Aorta (tissue), 5 donors: ENCODE results near the gene TRIM50. TPM values are rescaled to one million over a fixed set of nuclear protein-coding genes. Genes with fewer than 3 reads are reported as not detected.
"Not testable (repeated sequence)": the region's sequence is repeated elsewhere in the genome, so short reads cannot be mapped to it uniquely, and the experiment has no call there.

Experiments used
- ATAC-seq: fragments of 200-7000 bp; cut with Tn5 transposase; one replicate; pipeline ENCODE4 v1.9.1; 2022; ENCODE audit warnings: moderate library complexity; ENCODE audit not compliant: low FRiP score
- DNase-seq, 2 donors: peaks; one replicate each; pipeline ENCODE4 v3.0.0-alpha.2; 2020
- H3K27ac ChIP-seq, 2 donors: one replicate each; pipeline ENCODE4 v1.5.1; 2013; ENCODE audit warnings: low read length in 2 of 2, mild to moderate bottlenecking in 2 of 2, moderate library complexity in 2 of 2, control low read depth in 1 of 2, inconsistent platforms in 1 of 2, low read depth in 1 of 2
- H3K27me3 ChIP-seq, 2 donors: one replicate each; pipeline ENCODE4 v1.6.1; 2013; ENCODE audit warnings: control low read depth in 1 of 2, low read length in 1 of 2, mild to moderate bottlenecking in 1 of 2, moderate library complexity in 1 of 2; ENCODE audit not compliant: insufficient read depth in 2 of 2, control insufficient read depth in 1 of 2
- H3K36me3 ChIP-seq, 2 donors: one replicate each; pipeline ENCODE4 v1.6.1; 2013; ENCODE audit warnings: control low read depth in 1 of 2, low read length in 1 of 2, mild to moderate bottlenecking in 1 of 2; ENCODE audit not compliant: insufficient read depth in 2 of 2, control insufficient read depth in 1 of 2
- H3K4me1 ChIP-seq, 2 donors: one replicate each; pipeline ENCODE4 v1.6.1; 2013; ENCODE audit warnings: low read length in 2 of 2, control low read depth in 1 of 2, mild to moderate bottlenecking in 1 of 2, moderate library complexity in 1 of 2; ENCODE audit not compliant: insufficient read depth in 2 of 2, control insufficient read depth in 1 of 2
- H3K4me3 ChIP-seq, 2 donors: one replicate each; pipeline ENCODE4 v1.5.1; 2013; ENCODE audit warnings: low read length in 2 of 2, control low read depth in 1 of 2, mild to moderate bottlenecking in 1 of 2
- H3K9me3 ChIP-seq: one replicate; pipeline ENCODE4 v1.6.1; 2013; ENCODE audit warnings: mild to moderate bottlenecking, low read length; ENCODE audit not compliant: control insufficient read depth
- WGBS, 2 donors: extraction: QIAGEN DNeasy Blood & Tissue Kit; methylation state at CpG; one replicate each; pipeline ENCODE4 v1.1.7; 2013; 5-methylcytosine and 5-hydroxymethylcytosine counted together
- intact Hi-C, 2 donors: fragments of 100-400 bp; cut with DNase I; formaldehyde crosslinking; loops; one replicate each; pipeline versions ENCODE4 v1.14.2 to v1.15.0; 2022
- polyA plus RNA-seq, 2 donors: library from polyadenylated mRNA; stranded (reverse); fragments of 200-250 nt; gene quantifications; one replicate each; pipeline ENCODE4 v1.2.3, GENCODE V29; 2013
- total RNA-seq, 2 donors: library from RNA; stranded (reverse); fragmentation: NEBNext Ultra II Directional; extraction: Animal tissue kit (Norgen Biotek cat#: 25700); gene quantifications; one replicate each; pipeline ENCODE4 v1.2.1, GENCODE V29; 2021
- donor health status: healthy with polysubstance abuse.
- donor health status: Bipolar disorder and iron deficiency.
- donor health status: DM: no; HTN: no; CAD: no.
- donor health status: DM: no; HTN: no; CAD: no.
- donor health status: DM: yes; HTN: yes; CAD: no.

The TRIM50 gene
- total and polyA plus RNA-seq, 4 donors: 0.38 to 2.2 TPM; not detected in 2

DNA sequence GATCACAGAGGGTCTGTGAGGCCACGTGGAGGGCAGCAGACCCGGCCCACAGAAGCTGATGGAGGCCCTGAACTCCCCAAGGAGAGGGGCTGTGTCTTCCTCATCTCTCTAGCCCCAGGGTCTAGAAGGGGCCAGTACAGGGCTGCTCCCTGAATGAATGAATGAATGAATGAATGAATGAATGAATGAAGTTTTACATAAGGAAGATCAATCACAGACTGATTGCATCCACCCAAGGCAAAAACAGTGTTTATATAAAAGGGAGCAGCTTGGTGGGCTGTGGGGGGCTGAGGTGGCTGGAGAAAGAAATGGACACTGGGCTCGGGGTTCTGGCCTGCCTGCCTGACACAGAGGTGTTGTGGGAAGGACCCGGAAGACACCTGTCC, 14.4 kb downstream of the TRIM50 start:
- no peaks in the 10 kb centered on the region for H3K27me3 ChIP-seq
- no peaks in the 10 kb centered on the region for H3K9me3 ChIP-seq
- WGBS, 2 donors: 68% methylated on average over 4 of the region's 4 CpGs
- no peak for ATAC-seq
- no peak overlapping the region for H3K4me3 ChIP-seq
- no peaks in the 10 kb centered on the region for H3K4me1 ChIP-seq
- H3K27ac ChIP-seq: no peak overlapping the region
- intact Hi-C loops: no loop called here
- no peak for DNase-seq
- no peaks in the 10 kb centered on the region for H3K36me3 ChIP-seq

DNA sequence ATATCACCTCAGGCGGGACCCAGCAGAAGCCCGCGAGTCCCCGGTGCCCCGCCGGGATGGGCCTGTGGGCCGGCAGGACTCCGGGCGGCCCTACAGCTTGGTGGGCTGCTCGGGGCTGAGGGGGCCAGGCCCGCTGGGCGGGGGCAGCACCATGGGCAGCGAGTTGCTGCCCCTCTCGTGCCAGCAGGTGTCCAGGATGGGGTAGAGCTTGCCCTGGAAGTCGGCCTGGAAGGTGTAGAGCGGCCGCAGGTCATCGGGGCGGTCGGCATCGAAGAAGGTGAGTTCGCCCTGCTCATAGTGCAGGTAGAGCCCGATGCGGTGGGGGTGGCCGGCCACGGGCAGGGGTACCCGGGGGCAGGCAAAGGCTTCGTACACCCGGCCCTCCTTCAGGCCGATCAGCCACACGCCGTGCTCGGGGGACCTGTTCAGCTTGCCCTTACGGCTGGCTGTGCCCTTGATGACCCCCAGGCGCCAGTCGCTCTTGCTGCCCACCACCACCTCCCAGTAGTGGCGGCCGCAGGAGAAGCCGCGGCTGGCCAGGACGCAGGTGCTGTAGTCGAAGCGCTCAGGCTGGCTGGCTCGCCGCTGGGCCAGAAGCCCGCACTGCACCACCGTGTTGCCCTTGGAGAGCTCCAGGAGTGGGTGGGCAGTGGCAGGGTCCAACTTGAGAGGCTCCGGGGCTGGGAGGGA, 14.9 kb downstream of the TRIM50 start:
- Histone ChIP-seq H3K27ac (no peak overlapping the region), H3K27me3 (no peaks in the 10 kb centered on the region), H3K9me3 (no peaks in the 10 kb centered on the region), H3K4me1 (no peaks in the 10 kb centered on the region), H3K4me3 (no peak overlapping the region), H3K36me3 (no peaks in the 10 kb centered on the region)
- ATAC-seq: no peak
- WGBS, 2 donors: 92% methylated on average over 42 to 48 of the region's 48 CpGs
- no peak for DNase-seq
- intact Hi-C loops: no loop called here

DNA sequence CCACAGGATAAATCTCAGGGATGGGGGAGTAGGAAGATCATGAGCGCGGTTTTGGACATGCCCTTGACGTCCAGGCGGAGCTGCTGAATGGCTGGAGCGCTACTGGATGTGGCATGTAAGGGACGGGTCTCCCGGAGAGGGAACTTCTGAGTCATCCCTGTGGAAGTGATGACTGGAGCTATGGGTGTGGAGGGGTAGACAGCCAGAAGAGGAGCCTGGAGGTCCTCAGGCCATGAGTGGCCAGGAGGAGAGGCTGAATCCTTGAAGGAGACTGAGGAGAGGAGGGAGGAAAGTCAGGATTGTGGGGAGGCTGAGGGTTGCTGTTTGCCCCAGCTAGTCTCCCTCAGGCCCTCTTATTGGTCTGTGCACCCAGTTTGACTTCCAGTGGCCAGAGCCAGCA, 16.5 kb downstream of the TRIM50 start:
- H3K27ac ChIP-seq, H3K4me3 ChIP-seq, ATAC-seq, H3K36me3 ChIP-seq, H3K9me3 ChIP-seq, DNase-seq, H3K4me1 ChIP-seq, H3K27me3 ChIP-seq, intact Hi-C loops: not testable (repeated sequence)
- 85 to 89% methylated on average over 7 of the region's 7 CpGs for WGBS, 2 donors

DNA sequence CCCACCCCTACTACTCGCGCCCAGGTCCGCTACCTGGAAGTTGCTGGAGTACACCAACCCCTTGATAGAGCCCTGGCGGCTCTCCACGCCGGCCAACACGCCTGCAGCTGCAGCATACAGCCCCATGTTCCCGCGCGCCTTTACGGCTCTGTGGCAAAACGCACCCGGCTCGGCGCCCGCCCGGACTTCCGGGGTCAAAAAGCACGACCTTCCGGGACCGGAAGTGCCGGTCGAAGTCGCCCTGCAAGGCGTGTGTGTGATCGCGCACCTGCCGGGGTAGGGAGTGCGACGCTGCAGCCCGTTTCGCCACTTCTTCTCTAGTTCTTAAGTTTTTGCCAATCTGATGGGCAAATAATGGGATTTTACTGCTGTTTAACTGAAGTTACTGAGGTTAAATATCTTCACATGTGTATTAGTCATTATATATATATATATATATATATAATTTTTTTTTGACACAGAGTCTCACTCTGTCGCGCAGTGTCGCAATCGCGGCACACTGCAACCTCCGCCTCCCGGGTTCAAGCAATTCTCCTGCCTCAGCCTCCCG, 19.1 kb downstream of the TRIM50 start, which contains the start of gene NSUN5:
TSS of gene NSUN5 (minus strand) at position 162 of the 550 bp plus-strand sequence. CDS start at position 126, 36 bp downstream.
- no peaks in the 10 kb centered on the region for H3K9me3 ChIP-seq
- DNase-seq (peak; percentile 93 to 96), ATAC-seq (peak; percentile 88)
- H3K27ac ChIP-seq: peak within 1 kb of the TSS in 1 of 2 donors; percentile 35
- intact Hi-C loops: no loop called here
- H3K4me3 ChIP-seq: peak within 1 kb of the TSS; percentile 35 to 85
- no peaks in the 10 kb centered on the region for H3K4me1 ChIP-seq
- peaks cover 0 to 2% of the 10 kb centered on the region in 2 donors for H3K36me3 ChIP-seq
- WGBS, 2 donors: 12 to 13% methylated on average over 37 to 40 of the region's 40 CpGs
- no peaks in the 10 kb centered on the region for H3K27me3 ChIP-seq

DNA sequence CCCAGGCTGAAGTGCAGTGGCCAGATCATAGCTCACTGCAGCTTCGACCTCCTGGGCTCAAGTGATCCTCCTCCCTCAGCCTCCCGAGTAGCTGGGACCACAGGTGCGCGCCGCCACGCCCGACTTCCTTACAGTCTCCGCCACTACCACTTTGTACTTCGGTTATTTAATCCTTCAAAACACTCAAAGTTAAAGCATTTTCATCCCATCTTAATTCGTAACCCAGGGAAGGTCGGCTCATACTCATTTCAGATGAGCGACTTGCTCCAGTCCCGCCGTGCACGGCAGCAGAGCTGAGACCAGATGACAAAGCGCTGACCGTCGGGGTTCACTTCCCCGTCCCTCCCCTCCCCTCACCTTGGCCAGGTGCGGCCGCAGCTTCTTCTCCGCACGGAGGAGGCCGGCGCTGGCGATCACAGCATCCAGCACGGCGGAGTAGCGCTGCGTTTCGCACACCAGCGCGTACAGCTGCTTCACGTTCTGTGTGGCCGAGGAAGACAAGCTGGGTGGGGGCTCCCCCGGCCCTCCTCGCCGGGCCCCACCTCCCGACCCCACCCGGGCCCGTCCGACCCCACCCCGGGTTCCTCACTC, 19.7 kb downstream of the TRIM50 start:
- ATAC-seq (peak; percentile 64), DNase-seq (no peak)
- H3K36me3 ChIP-seq: peaks cover 0 to 4% of the 10 kb centered on the region in 2 donors
- H3K4me1 ChIP-seq: no peaks in the 10 kb centered on the region
- H3K4me3 ChIP-seq: peak overlapping the region; percentile 35 to 85
- intact Hi-C loops: no loop called here
- 11 to 13% methylated on average over 35 to 43 of the region's 43 CpGs for WGBS, 2 donors
- no peaks in the 10 kb centered on the region for H3K27me3 ChIP-seq
- H3K9me3 ChIP-seq: no peaks in the 10 kb centered on the region
- H3K27ac ChIP-seq: no peak overlapping the region

DNA sequence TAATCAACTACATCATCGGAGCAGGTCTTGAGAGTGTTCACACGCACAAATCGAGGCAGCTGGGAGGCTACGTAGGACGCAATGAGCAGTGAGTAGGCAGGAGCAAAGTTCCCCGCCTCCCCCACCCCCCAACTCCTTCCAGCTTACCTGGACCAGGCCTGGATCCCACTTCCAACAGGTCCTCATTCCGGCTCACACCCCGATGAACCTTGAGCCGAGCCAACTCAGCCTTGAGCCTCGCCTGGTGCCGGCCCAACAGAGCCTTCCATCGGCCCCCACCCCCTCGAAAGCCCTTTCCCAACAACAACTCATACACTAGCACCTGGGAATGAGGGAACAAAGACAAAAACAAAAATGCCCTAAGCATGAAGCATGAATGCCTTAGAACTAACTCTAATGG, 20.4 kb downstream of the TRIM50 start:
- no peak overlapping the region for H3K27ac ChIP-seq
- no peaks in the 10 kb centered on the region for H3K9me3 ChIP-seq
- no peaks in the 10 kb centered on the region for H3K4me1 ChIP-seq
- WGBS, 2 donors: 89 to 93% methylated on average over 13 of the region's 13 CpGs
- H3K4me3 ChIP-seq: no peak overlapping the region
- no peak for DNase-seq
- intact Hi-C loops: no loop called here
- peaks cover 0 to 4% of the 10 kb centered on the region in 2 donors for H3K36me3 ChIP-seq
- H3K27me3 ChIP-seq: no peaks in the 10 kb centered on the region
- ATAC-seq: no peak

DNA sequence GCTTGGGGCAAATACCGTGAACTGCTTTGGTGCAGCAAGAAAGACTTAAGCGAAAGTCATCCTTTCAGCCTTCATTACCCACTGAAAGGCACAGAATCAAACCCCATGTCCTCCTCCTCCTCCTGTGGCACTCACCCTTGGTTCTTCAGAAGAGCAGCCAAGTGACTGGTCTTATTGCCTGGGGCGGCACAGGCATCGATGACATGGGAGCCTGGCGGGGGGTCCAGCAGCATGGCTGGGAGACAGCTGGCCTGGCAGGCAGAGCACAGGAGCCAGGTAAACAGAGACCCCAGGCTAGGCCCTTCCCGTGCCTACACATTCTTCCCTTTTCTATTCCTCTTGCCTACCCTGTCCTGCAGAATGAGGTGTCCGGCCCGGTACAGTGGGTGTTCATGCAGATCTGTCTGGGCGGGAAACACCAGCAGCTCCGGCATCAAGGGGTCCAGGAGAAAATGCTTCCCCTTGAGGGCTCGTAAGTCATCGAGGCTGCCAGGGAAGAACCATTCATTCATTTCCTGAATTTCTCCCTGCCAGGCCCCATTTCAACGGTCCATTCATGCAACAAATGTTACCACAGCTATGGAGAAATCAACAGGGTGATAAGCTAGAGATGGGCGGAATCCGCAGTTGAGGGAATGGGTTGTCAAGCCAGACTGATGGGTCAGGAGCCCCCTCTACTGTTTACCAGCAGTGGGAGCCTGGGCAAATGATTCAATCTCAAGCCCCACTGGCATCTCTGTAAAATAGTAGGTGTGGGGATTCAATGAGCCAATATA, 23.1 kb downstream of the TRIM50 start:
- H3K4me1 ChIP-seq, H3K9me3 ChIP-seq, H3K27me3 ChIP-seq, DNase-seq, H3K36me3 ChIP-seq, H3K27ac ChIP-seq, intact Hi-C loops, ATAC-seq, H3K4me3 ChIP-seq: not testable (repeated sequence)
- WGBS, 2 donors: 85 to 92% methylated on average over 10 to 12 of the region's 15 CpGs

DNA sequence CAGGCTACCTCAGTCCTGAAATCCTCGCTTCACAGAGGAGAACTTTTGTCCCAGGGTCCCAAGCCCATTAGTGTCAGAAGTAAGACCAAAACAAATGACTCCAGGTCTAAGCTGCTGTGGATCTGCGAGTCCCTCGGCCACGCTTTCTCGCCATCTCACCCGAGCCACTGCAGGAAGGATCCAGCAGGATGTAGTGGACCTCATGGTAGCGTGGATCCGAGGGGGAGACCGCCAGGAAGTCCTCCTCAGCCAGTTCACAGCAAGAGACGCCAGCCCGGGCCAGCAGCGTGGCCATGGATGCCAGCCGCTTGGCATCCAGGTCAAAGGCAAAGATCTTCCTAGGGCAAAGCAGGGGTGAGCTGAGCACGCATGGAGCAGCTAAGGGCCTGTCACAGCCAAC, 23.8 kb downstream of the TRIM50 start:
- H3K4me1 ChIP-seq: no peaks in the 10 kb centered on the region
- intact Hi-C loops: no loop called here
- no peaks in the 10 kb centered on the region for H3K27me3 ChIP-seq
- peaks cover 0 to 4% of the 10 kb centered on the region in 2 donors for H3K36me3 ChIP-seq
- H3K9me3 ChIP-seq: no peaks in the 10 kb centered on the region
- no peak for DNase-seq
- no peak overlapping the region for H3K27ac ChIP-seq
- no peak overlapping the region for H3K4me3 ChIP-seq
- no peak for ATAC-seq
- WGBS, 2 donors: 94% methylated on average over 14 of the region's 14 CpGs
